SIG-M5 (cell line): Measurements from ENCODE around the gene CSF1R.
"Not testable (repeated sequence)": the region's sequence is repeated elsewhere in the genome, so short reads cannot be mapped to it uniquely, and the experiment has no call there.

Experiments
- DNase-seq: peaks from one replicate; lab custom pipeline; 2025; lab: John Stamatoyannopoulos, UW

The CSF1R gene

GRCh38 chr5:150103678-150104549 is 17.6 kb upstream of the CSF1R start:
- no peak for DNase-seq

- no peak for DNase-seq
These were observed 14.7 kb upstream of the CSF1R start for GRCh38 chr5:150101023-150101422.

GRCh38 chr5:150097152-150097551 is 10.8 kb upstream of the CSF1R start:
- no peak for DNase-seq

GRCh38 chr5:150092159-150092787 is 5.9 kb upstream of the CSF1R start:
- no peak for DNase-seq

GRCh38 chr5:150085191-150085912 is 1.0 kb downstream of the CSF1R start:
- no peak for DNase-seq

GRCh38 chr5:150084754-150085153 is 1.6 kb downstream of the CSF1R start:
- DNase-seq: not testable (repeated sequence)

- DNase-seq: no peak
These were observed 3.5 kb downstream of the CSF1R start for GRCh38 chr5:150082889-150083288.

GRCh38 chr5:150082374-150082773 is 4.0 kb downstream of the CSF1R start:
- DNase-seq: no peak

- peak; percentile 55 for DNase-seq
These were observed 4.6 kb downstream of the CSF1R start for GRCh38 chr5:150081541-150082283.

- no peak for DNase-seq
These were observed 5.5 kb downstream of the CSF1R start for GRCh38 chr5:150080696-150081435.

GRCh38 chr5:150079909-150080461 is 6.4 kb downstream of the CSF1R start:
- no peak for DNase-seq

GRCh38 chr5:150078802-150079689 is 7.3 kb downstream of the CSF1R start:
- no peak for DNase-seq

GRCh38 chr5:150077996-150078801 is 8.2 kb downstream of the CSF1R start:
- no peak for DNase-seq

- no peak for DNase-seq
These were observed 9.3 kb downstream of the CSF1R start for GRCh38 chr5:150077060-150077459.

GRCh38 chr5:150075806-150076205 is 10.5 kb downstream of the CSF1R start:
- no peak for DNase-seq

GRCh38 chr5:150075233-150075632 is 11.1 kb downstream of the CSF1R start:
- DNase-seq: no peak

GRCh38 chr5:150073677-150074076 is 12.7 kb downstream of the CSF1R start:
- no peak for DNase-seq

GRCh38 chr5:150073086-150073625 is 13.2 kb downstream of the CSF1R start:
- DNase-seq: no peak

- no peak for DNase-seq
These were observed 15.5 kb downstream of the CSF1R start for GRCh38 chr5:150070821-150071220.
